Motor neuron (in vitro differentiated cells): ENCODE data around the gene C6orf15. TPM values are rescaled to one million over a fixed set of nuclear protein-coding genes. Genes with fewer than 3 reads are reported as not detected.
A peak's percentile ranks its signal among the peaks of the same experiment; 100 is the strongest.

ENCODE experiments used
- ATAC-seq, 8 experiments: fragments of 200-7000 bp; cut with Tn5 transposase; replicated peaks in 6 of 8; 2 replicates each; pipeline ENCODE4 v1.8.0; 2021; ENCODE audit warnings: mild to moderate bottlenecking in 8 of 8, moderate library complexity in 8 of 8
- H3K27ac ChIP-seq, 2 donors: fragments of 250-450 bp; sonication (Bioruptor Pico); 2 replicates each; pipeline ENCODE4 v1.9.0; 2021; ENCODE audit warnings: antibody characterized with exemption in 2 of 2, mild to moderate bottlenecking in 2 of 2, moderate library complexity in 1 of 2
- H3K4me1 ChIP-seq, 2 donors: fragments of 250-450 bp; sonication (Bioruptor Pico); replicated peaks in 1 of 2; 2 replicates each; pipeline ENCODE4 v1.6.1; 2021; ENCODE audit warnings: antibody characterized with exemption in 2 of 2, mild to moderate bottlenecking in 2 of 2, moderate library complexity in 1 of 2
- H3K4me3 ChIP-seq, 5 donors: fragments of 250-450 bp; sonication (Bioruptor Pico); 2 replicates each; pipeline ENCODE4 v1.9.0; 2021; ENCODE audit warnings: antibody characterized with exemption in 5 of 5, mild to moderate bottlenecking in 5 of 5, moderate library complexity in 4 of 5
- WGBS, 10 experiments: fragments of 450-650 bp; shearing (Covaris generic); methylation state at CpG; one replicate each; pipeline ENCODE4 v1.0.0; 2022; 5-methylcytosine and 5-hydroxymethylcytosine counted together
- in situ Hi-C, 9 experiments: fragments of 400-800 bp; cut with MboI; loops; one replicate each; pipeline ENCODE4 v1.15.0; 2021; ENCODE audit warnings: low sequenced_read_pairs in 9 of 9, low pct_unique_long_range_greater_than_20kb in 2 of 9; ENCODE audit not compliant: unreplicated experiment in 9 of 9
- total RNA-seq, 8 experiments: library from RNA; unstranded; fragments of 300-600 nt; gene quantifications; 2 replicates each; pipeline versions ENCODE4 v1.2.3 to v1.2.4, GENCODE V29; 2022

Gene C6orf15
- total RNA-seq, 8 experiments from 2014 or later: 0.18 to 1.00 (median 0.56) TPM; not detected in 5

DNA sequence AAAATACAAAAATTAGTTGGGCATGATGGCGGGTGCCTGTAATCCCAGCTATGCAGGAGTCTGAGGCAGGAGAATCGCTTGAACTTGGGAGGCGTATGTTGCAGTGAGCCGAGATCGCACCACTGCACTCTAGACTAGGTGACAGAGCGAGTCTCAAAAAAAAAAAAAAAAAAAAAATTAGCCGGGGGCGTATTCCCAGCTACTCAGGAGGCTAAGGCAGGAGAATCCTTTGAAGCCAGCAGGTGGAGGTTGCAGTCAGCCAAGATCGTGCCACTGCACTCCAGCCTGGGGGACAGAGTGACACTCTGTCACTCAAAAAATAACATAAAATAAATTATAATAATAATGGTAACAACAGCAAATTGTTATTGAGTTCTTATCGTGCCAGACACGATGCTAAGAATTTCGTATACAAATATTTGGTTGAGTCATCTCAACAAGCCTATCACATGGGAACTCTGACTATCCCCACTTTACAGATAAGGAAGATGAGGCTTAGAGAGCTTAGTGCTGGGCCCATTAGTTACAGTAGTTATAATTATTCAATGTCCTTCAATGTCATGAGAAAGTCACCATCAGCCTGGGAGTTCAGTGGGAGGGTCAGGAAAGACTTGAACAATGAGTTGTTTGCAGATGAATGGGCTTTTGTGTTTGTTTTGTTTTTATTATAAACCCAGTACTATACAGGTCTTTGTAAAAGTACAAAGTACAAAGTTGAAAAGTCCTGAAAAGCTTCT, 19.4 kb downstream of the C6orf15 start:
- 77 to 93% (median 81%) methylated on average over 2 to 12 of the region's 12 CpGs; no CpG with 5 or more reads in 1 of the 10 experiments for WGBS, 10 experiments
- in situ Hi-C loops: loop anchor here in 7 of 9 experiments (25.0 kb wide), 4 partner anchors 181 to 556 kb away; partner anchors contain the start of genes GTF2H4 (in 3 of the 7), VARS2 (in 3 of the 7), FLOT1 (in 2 of the 7) and IER3 (in 2 of the 7)
- ATAC-seq: peak in 3 of 8 experiments; percentile 12 to 24 (median 18)
- no peak overlapping the region for H3K27ac ChIP-seq
- no peak overlapping the region for H3K4me3 ChIP-seq
- no peaks in the 10 kb centered on the region for H3K4me1 ChIP-seq

DNA sequence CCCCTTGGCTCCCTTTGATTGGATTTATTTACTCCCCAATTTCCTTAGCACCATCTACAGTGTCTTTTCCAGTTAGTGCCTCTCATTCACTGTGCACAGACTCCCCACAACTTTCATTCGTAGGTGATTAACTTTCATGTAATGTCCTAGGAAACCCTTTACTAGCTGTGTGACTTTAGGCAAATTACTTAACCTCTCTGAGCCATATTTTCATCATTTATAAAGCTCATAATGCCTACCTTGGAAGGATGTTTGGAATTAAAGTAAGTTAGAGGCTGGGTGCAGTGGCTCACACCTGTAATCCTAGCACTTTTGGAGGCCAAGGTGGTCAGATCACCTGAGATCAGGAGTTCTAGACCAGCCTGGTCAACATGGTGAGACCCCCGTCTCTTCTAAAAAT, 20.1 kb downstream of the C6orf15 start:
- no peak overlapping the region for H3K27ac ChIP-seq
- no peak overlapping the region for H3K4me3 ChIP-seq
- WGBS, 10 experiments: 33 to 100% (median 89%) methylated on average over 1 to 2 of the region's 2 CpGs; no CpG with 5 or more reads in 2 of the 10 experiments
- no peaks in the 10 kb centered on the region for H3K4me1 ChIP-seq
- in situ Hi-C loops: loop anchor here in 7 of 9 experiments (25.0 kb wide), 4 partner anchors 180 to 555 kb away; partner anchors contain the start of genes GTF2H4 (in 3 of the 7), VARS2 (in 3 of the 7), FLOT1 (in 2 of the 7) and IER3 (in 2 of the 7)
- no peak for ATAC-seq

DNA sequence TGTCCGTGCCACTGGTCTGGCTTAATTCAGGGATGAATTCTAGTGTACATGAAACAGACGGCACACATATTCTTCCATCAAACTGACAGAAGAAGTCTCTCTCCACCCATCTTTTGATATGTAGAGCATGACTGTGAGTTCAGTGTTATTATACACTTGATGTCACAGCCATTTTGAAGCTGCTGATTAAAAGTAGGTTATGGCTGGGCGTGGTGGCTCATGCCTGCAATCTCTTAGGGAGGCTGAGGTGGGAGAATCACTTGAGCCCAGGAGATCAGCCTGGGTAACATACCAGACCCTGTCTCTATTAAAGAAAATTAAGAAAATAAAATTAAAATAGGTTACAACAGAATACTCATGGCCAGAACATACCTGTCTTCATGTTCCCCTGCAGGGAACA, 20.7 kb downstream of the C6orf15 start:
- Histone ChIP-seq H3K4me1 (peaks cover 0 to 4% of the 10 kb centered on the region in 2 donors), H3K4me3 (no peak overlapping the region), H3K27ac (no peak overlapping the region)
- in situ Hi-C loops: loop anchor here in 7 of 9 experiments (25.0 kb wide), 4 partner anchors 179 to 554 kb away; partner anchors contain the start of genes GTF2H4 (in 3 of the 7), VARS2 (in 3 of the 7), FLOT1 (in 2 of the 7) and IER3 (in 2 of the 7)
- peak in 2 of 8 experiments; percentile 16 to 34 for ATAC-seq
- 40 to 100% (median 68%) methylated on average over 1 to 3 of the region's 3 CpGs; no CpG with 5 or more reads in 4 of the 10 experiments for WGBS, 10 experiments

DNA sequence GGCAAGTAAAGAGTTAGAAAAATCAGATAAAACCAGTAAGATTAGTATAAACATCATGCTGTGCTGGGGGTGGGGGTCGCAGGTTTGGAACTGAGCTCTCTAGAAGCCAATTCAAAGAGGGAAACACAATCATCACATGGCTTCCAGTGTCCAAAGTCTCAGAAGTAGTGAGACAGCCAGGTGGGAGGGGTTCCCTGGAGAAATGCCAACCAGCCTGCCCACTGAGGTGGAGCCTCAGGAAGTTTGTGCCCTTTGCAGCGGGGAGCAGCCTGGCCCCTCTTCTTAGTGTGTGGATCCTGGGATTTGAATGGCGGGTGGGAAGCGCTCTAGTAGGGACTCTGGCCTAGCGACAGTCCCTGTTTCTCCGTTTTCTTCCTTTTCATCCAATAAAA, 21.4 kb downstream of the C6orf15 start:
- in situ Hi-C loops: loop anchor here in 7 of 9 experiments (25.0 kb wide), 4 partner anchors 179 to 554 kb away; partner anchors contain the start of genes GTF2H4 (in 3 of the 7), VARS2 (in 3 of the 7), FLOT1 (in 2 of the 7) and IER3 (in 2 of the 7)
- no peak for ATAC-seq
- Histone ChIP-seq H3K4me3 (no peak overlapping the region), H3K27ac (no peak overlapping the region), H3K4me1 (peaks cover 0 to 4% of the 10 kb centered on the region in 2 donors)
- WGBS, 10 experiments: 50 to 100% (median 83%) methylated on average over 1 to 3 of the region's 6 CpGs; no CpG with 5 or more reads in 3 of the 10 experiments

DNA sequence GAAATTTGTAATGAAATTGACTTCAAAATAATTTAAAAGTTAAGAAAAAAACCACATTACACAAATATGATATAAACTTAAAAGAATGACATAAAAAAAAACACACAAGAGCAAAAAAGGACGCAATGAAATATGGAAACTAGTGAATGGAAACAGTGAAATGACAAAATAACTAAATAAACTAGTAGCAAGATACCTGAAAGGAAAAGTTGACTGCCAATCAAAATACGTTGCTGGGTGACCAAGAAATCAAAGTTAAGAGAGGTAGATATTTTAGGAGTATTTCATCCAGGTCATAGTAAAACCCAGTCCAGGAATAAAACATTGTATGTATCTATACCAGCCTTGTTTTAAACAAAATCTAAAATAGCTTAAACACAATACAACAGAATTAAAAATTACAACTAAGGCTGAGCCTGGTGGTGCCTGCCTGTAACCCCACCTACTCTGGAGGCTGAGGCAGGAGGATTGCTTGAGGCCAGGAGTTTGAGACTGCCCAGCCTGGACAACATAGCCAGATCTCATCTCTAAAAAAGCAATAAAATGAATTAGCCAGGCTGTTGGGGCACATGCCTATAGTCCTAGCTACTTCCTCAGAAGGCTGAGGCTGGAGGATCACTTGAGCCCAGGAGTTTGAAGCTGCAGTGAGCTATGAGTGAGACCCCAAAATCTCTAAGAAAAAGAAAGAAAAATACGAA, 22.0 kb downstream of the C6orf15 start:
- no peak for ATAC-seq
- Histone ChIP-seq H3K27ac (no peak overlapping the region), H3K4me1 (peaks cover 0 to 4% of the 10 kb centered on the region in 2 donors), H3K4me3 (no peak overlapping the region)
- 55 to 100% (median 93%) methylated on average over 1 to 3 of the region's 3 CpGs for WGBS, 10 experiments
- in situ Hi-C loops: loop anchor here in 7 of 9 experiments (25.0 kb wide), 4 partner anchors 178 to 553 kb away; partner anchors contain the start of genes GTF2H4 (in 3 of the 7), VARS2 (in 3 of the 7), FLOT1 (in 2 of the 7) and IER3 (in 2 of the 7)

DNA sequence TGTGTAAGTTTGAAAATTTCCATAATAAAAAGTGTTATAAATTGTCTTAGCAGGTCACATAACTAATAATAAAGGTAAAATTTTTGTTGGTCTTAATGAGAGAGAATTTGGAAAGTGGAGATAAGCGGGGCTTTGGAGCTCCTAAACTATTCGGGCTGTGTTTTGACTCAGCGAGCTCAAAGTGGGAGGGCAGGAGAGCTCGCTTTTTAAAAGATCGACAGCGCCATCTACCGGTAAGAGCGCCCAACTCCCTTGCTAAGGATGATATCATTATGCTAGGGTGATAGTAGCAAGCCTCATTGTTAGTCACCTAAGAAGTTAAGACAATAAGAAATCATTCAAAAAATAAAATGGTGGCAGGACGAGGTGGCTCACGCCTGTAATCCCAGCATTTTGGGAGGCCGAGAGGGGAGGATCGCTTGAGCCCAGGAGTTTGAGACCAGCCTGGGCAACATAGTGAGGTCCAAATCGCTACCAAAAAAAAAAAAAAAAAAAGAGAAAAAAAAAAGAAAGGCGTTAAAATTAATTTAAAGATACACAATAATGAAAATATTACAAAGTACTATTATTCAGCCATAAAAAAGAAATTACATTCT, 24.8 kb downstream of the C6orf15 start:
- 0 to 17% (median 9%) methylated on average over 6 to 14 of the region's 14 CpGs for WGBS, 10 experiments

DNA sequence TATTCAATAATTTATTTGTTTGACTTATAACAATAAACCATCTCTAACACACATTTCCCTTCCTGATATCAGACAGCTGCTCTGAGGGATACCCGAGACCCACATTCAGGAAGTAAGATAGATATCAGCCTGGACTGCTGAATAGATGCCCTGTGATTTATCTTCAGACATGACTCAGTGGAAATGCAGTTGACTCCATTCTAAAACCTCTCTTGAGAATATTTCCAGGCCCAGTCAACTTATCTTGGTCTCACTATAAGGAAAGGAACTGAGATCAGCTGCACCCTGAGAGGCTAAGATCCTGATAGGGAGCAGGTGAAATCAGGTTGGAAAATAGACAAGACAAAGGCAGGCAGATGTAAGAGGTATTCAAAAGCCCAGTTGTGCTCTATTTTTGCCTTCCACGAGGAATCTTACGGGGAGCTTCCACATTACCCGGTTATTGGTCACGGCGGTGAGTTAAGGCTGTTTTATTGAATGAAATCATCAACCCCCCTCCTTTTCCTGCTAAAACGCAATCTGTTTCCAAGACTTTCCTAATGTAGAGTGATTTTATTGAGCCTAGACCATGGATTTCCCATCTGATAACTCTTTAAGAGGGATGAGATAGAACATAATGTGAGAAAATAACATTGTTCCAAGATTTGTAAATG, 25.5 kb downstream of the C6orf15 start:
- H3K27ac ChIP-seq: no peak overlapping the region
- WGBS, 10 experiments: 5 to 67% (median 36%) methylated on average over 4 to 7 of the region's 7 CpGs; no CpG with 5 or more reads in 2 of the 10 experiments
- in situ Hi-C loops: loop anchor here in 7 of 9 experiments (25.0 kb wide), 4 partner anchors 175 to 550 kb away; partner anchors contain the start of genes GTF2H4 (in 3 of the 7), VARS2 (in 3 of the 7), FLOT1 (in 2 of the 7) and IER3 (in 2 of the 7)

More for the DNA sequence above, 24.8 kb downstream of the C6orf15 start:
- H3K27ac ChIP-seq: no peak overlapping the region
- in situ Hi-C loops: loop anchor here in 7 of 9 experiments (25.0 kb wide), 4 partner anchors 175 to 550 kb away; partner anchors contain the start of genes GTF2H4 (in 3 of the 7), VARS2 (in 3 of the 7), FLOT1 (in 2 of the 7) and IER3 (in 2 of the 7)
- no peak overlapping the region for H3K4me3 ChIP-seq
- peaks cover 0 to 9% of the 10 kb centered on the region in 2 donors for H3K4me1 ChIP-seq
- ATAC-seq: peak; percentile 89 to 98 (median 92)

DNA sequence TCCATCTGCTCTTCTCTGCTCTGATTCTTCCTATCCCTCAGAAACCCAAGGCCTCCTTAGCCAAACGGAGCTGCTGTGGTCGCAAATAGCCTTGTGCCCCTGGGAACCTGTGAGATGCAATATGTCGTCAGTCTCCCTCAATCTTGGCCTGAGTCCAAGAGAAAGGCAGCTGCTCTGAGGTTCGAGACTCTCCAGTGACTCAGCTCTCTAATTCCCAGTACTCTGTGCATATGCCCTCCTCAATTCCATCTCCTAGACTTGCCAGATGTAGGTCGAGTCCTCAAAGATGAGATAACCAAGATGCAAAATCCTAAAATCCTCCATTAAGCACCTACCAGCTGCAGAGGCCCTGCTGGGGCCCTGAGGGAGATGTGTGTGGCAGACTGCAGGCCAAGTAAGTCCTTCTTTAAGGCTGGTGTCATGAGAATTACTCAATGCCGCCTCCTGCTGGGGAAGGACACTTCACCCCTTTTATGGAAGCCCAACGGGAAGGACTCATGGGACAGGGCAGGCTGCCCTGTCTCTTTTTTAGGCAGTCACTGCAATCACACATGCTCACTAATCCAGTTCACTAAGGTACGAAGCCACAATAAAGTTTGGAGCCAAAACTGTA, 28.5 kb downstream of the C6orf15 start:
- WGBS, 10 experiments: 10 to 100% (median 53%) methylated on average over 1 to 7 of the region's 8 CpGs; no CpG with 5 or more reads in 3 of the 10 experiments
- ATAC-seq: peak; percentile 48 to 81 (median 63)
- peak overlapping the region in 1 of 2 donors; percentile 45 for H3K27ac ChIP-seq
- peaks cover 0 to 13% of the 10 kb centered on the region in 2 donors for H3K4me1 ChIP-seq
- no peak overlapping the region for H3K4me3 ChIP-seq
- in situ Hi-C loops: loop anchor here in 7 of 9 experiments (25.0 kb wide), 4 partner anchors 172 to 547 kb away; partner anchors contain the start of genes GTF2H4 (in 3 of the 7), VARS2 (in 3 of the 7), FLOT1 (in 2 of the 7) and IER3 (in 2 of the 7)

More for the DNA sequence above, 25.5 kb downstream of the C6orf15 start:
- H3K4me1 ChIP-seq: peaks cover 0 to 9% of the 10 kb centered on the region in 2 donors
- ATAC-seq: peak in 3 of 8 experiments; percentile 10 to 21 (median 19)
- no peak overlapping the region for H3K4me3 ChIP-seq

DNA sequence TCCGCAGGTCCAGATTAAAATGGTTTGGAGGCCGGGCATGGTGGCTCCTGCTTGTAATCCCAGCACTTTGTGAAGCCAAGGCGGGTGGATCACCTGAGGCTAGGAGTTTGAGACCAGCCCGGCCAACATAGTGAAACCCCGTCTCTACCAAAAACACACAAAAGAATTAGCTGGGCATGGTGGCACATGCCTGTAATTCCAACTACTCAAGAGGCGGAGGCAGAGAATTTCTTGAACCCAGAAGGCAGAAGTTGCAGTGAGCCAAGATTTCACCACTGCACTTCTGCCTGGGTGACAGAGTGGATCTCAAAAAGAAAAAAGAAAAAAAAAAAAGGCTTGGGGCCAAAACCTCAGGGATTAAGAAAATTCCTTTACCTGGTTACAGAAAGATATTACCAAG, 30.5 kb downstream of the C6orf15 start:
- no peak for ATAC-seq
- WGBS, 10 experiments: 14 to 100% (median 83%) methylated on average over 1 to 6 of the region's 6 CpGs; no CpG with 5 or more reads in 1 of the 10 experiments
- peaks cover 0 to 11% of the 10 kb centered on the region in 2 donors for H3K4me1 ChIP-seq
- H3K4me3 ChIP-seq: no peak overlapping the region
- in situ Hi-C loops: loop anchor here in 7 of 9 experiments (25.0 kb wide), 4 partner anchors 170 to 545 kb away; partner anchors contain the start of genes GTF2H4 (in 3 of the 7), VARS2 (in 3 of the 7), FLOT1 (in 2 of the 7) and IER3 (in 2 of the 7)
- no peak overlapping the region for H3K27ac ChIP-seq

DNA sequence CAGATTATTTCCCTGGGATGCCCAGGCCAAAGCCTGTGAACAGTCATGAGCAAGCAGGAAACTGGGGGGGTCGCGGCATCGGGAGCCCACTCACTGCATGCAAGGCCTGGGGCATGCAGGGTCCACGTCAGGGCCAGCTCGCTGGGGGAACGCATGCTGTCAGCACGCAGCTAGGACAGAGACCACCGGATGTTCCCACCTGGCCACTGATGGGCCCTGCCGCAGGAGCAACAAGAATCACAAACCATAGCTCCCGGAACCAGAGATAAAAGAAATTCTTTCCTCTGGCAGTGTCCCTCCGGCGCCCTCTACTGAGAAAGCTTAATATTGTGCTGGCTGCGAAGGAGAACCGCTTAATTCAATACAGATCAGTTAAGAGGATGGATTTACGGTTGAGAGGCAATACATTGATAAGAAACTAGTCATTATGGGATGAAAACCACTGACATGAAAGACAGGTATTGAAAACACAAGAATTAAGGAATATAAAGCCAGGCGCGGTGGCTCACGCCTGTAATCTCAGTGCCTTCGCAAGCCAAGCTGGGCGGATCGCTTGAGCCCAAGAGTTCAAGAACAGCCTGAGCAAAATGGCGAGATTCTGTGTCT, 32.6 kb downstream of the C6orf15 start:
- in situ Hi-C loops: loop anchor here (10.0 to 25.0 kb wide), 6 partner anchors 165 to 542 kb away; partner anchors contain the start of genes VARS2 (in 7 of the 9), GTF2H4 (in 3 of the 9), FLOT1 (in 2 of the 9) and IER3 (in 2 of the 9)
- peak; percentile 70 to 87 (median 80) for ATAC-seq
- Histone ChIP-seq H3K4me3 (no peak overlapping the region), H3K27ac (no peak overlapping the region), H3K4me1 (peaks cover 0 to 9% of the 10 kb centered on the region in 2 donors)
- 0 to 68% (median 30%) methylated on average over 1 to 13 of the region's 22 CpGs; no CpG with 5 or more reads in 2 of the 10 experiments for WGBS, 10 experiments
